NB4 (cell line): ENCODE results near the gene ENDOV.

ENCODE experiments used
- CTCF ChIP-seq: IDR thresholded peaks from one replicate; pipeline ENCODE4 v1.5.1; 2012; ENCODE audit warnings: low read depth, low read length
- MYC ChIP-seq: IDR thresholded peaks from 2 replicates; pipeline ENCODE4 v1.6.1; 2011; ENCODE audit warnings: low read depth, low read length

DNA sequence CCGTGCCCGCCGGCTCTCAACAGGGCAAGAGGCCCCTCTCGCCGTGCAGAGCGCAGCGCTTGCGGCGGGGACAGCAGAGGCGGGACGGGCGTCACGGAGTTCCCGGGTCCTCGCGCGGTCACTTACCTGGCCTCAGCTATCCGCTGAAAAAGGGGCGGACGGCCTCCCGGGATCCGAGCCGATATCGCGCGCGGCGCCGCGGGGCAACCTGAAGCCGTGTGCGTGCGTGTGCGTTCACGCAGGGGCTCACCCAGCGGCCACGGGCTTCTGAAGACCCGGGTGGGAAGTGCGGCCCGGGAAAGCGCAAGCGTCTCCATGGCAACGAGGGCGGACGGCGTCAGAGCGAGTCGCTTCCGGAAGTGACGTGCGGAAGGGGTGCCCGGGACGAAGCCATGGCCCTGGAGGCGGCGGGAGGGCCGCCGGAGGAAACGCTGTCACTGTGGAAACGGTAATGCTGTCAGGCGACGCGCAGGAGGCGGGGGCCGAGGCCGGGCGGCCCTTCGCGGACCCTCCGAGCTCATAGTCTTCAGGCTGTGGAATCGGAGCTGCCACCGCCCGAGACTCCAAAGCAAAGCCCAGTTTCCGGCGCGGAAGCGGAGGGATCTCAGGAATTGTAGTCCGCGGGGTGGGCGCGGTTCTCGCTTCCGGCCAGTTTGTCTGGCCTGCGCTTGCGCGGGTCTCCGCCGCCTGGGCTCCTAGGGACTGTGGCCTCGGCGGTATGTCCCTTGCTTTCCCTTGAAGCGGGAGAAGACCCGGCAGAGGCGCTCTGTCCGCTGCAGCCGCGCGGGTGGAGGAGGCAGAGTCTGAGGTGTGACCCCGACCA is at the start of gene ENDOV:
- TF ChIP-seq MYC (peak; percentile 28; the same call in 1 of the 2 replicates), CTCF (no peak)
